Vagina (tissue), 2 donors: ENCODE data around the gene DOCK1. TPM values are rescaled to one million over a fixed set of nuclear protein-coding genes. Genes with fewer than 3 reads are reported as not detected.

Experiments used
- DNase-seq, 2 donors: peaks; one replicate each; pipeline ENCODE4 v3.0.0-alpha.2; 2017; ENCODE audit errors: extremely low spot score in 2 of 2
- H3K27ac ChIP-seq: fragments of 200-600 bp; sonication (generic); one replicate; pipeline ENCODE4 v1.5.1; 2019
- H3K27me3 ChIP-seq: fragments of 200-600 bp; sonication (generic); one replicate; pipeline ENCODE4 v1.5.1; 2019
- H3K36me3 ChIP-seq, 2 donors: fragments of 200-600 bp; sonication (generic); one replicate each; pipeline ENCODE4 v1.5.1; 2017 to 2019
- H3K4me1 ChIP-seq: fragments of 200-600 bp; sonication (generic); one replicate; pipeline ENCODE4 v1.5.1; 2019
- H3K4me3 ChIP-seq, 2 donors: fragments of 200-600 bp; sonication (generic); 1 replicate in 1 of 2; 2 replicates in 1 of 2; pipeline ENCODE4 v1.5.1; 2016 to 2019
- H3K9me3 ChIP-seq: fragments of 200-600 bp; sonication (generic); one replicate; pipeline ENCODE4 v1.5.1; 2019
- POLR2A ChIP-seq, 2 donors: fragments of 450-650 bp; IDR thresholded peaks; one replicate each; pipeline ENCODE4 v1.6.1; 2017; ENCODE audit warnings: antibody characterized with exemption in 2 of 2, mild to moderate bottlenecking in 2 of 2, moderate library complexity in 2 of 2
- POLR2AphosphoS5 ChIP-seq, 2 donors: sonication (generic); formaldehyde crosslinking; IDR thresholded peaks; one replicate each; pipeline ENCODE4 v1.9.0; 2017; ENCODE audit warnings: antibody characterized with exemption in 2 of 2, mild to moderate bottlenecking in 2 of 2, low read depth in 1 of 2; ENCODE audit not compliant: insufficient read depth in 1 of 2
- intact Hi-C: fragments of 100-400 bp; cut with DNase I; formaldehyde crosslinking; loops from one replicate; pipeline ENCODE4 v1.15.1; 2023
- total RNA-seq: library from RNA; depleted of rRNA; stranded (reverse); fragments of >200 nt; gene quantifications from one replicate; pipeline ENCODE4 v1.2.3, GENCODE V29; 2016
- TF ChIP-seq, protein P1 (sequence below), 3 experiments: fragments of 450-650 bp in 2 of 3; fragments of 200-600 bp in 1 of 3; sonication (generic) in 1 of 3; IDR thresholded peaks; one replicate each; pipeline ENCODE4 v1.5.1; 2017 to 2019; ENCODE audit warnings: antibody characterized with exemption in 3 of 3, mild to moderate bottlenecking in 2 of 3, moderate library complexity in 2 of 3

The DOCK1 gene
- total RNA-seq, 1 donor from 2014 or later = 64.6 TPM

GRCh38 chr10:127125331-127125730 is 220.1 kb downstream of the DOCK1 start:
- peaks cover 0 to 6% of the 10 kb centered on the region in 2 donors for H3K36me3 ChIP-seq
- H3K27me3 ChIP-seq = no peaks in the 10 kb centered on the region
- no peak for DNase-seq
- no peaks in the 10 kb centered on the region for H3K4me1 ChIP-seq
- TF ChIP-seq, protein P1, sequence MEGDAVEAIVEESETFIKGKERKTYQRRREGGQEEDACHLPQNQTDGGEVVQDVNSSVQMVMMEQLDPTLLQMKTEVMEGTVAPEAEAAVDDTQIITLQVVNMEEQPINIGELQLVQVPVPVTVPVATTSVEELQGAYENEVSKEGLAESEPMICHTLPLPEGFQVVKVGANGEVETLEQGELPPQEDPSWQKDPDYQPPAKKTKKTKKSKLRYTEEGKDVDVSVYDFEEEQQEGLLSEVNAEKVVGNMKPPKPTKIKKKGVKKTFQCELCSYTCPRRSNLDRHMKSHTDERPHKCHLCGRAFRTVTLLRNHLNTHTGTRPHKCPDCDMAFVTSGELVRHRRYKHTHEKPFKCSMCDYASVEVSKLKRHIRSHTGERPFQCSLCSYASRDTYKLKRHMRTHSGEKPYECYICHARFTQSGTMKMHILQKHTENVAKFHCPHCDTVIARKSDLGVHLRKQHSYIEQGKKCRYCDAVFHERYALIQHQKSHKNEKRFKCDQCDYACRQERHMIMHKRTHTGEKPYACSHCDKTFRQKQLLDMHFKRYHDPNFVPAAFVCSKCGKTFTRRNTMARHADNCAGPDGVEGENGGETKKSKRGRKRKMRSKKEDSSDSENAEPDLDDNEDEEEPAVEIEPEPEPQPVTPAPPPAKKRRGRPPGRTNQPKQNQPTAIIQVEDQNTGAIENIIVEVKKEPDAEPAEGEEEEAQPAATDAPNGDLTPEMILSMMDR (IDR thresholded peaks at IDR 0.05) = no peak
- TF ChIP-seq POLR2AphosphoS5 (IDR thresholded peaks at IDR 0.05; ENCODE audit: insufficient read depth in 1 of 2, low read depth in 1 of 2) = no peak
- no peak for TF ChIP-seq POLR2A (IDR thresholded peaks at IDR 0.05)
- H3K9me3 ChIP-seq = no peaks in the 10 kb centered on the region
- intact Hi-C loops = no loop called here
- no peak overlapping the region for H3K27ac ChIP-seq
- H3K4me3 ChIP-seq = no peak overlapping the region

DNA sequence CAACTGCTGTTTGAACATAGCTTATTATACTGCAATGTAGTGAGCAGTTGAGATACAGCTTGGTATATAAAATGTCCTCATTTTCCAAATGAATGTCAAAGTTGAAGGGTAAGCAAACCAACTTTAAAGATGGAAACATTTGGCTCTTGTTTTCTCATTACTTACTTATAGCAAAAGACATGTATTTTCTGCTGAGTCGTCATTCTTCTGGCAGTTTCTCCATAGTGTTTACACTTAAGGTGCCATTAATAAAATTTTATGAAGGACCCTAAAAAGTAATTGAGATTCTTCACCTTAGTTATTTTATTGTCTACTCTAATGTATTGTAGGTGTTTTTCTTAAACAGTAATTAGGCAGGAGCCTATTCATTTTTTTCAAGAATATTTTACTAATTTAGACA is 222.6 kb downstream of the DOCK1 start:
- Histone ChIP-seq H3K27me3 (no peaks in the 10 kb centered on the region), H3K36me3 (peaks cover 0 to 6% of the 10 kb centered on the region in 2 donors), H3K4me3 (no peak overlapping the region), H3K4me1 (no peaks in the 10 kb centered on the region), H3K27ac (no peak overlapping the region), H3K9me3 (no peaks in the 10 kb centered on the region)
- intact Hi-C loops = no loop called here
- TF ChIP-seq, protein P1 (IDR thresholded peaks at IDR 0.05) = no peak
- TF ChIP-seq POLR2A (IDR thresholded peaks at IDR 0.05) (no peak), POLR2AphosphoS5 (IDR thresholded peaks at IDR 0.05; ENCODE audit: insufficient read depth in 1 of 2, low read depth in 1 of 2) (no peak)
- no peak for DNase-seq

DNA sequence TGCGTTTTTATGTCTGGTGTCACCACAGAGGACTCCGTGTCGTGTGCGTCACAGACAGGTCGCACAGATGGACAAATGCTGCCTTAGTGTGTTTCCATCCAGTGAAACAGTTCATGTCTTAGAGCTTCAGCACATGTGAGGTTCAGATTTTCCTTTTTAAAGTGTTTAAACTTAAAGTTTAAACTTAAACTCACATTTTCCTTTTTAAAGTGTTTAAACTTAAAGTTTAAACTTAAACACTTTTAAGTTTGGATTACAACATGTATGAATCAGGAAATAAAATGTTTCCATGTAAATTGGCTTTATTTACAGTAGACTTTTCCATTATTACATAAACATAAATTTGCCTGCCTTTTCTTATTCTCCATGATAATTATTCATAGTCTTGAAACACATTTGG is 223.9 kb downstream of the DOCK1 start:
- Histone ChIP-seq H3K4me3 (no peak overlapping the region), H3K4me1 (no peaks in the 10 kb centered on the region), H3K27ac (no peak overlapping the region), H3K9me3 (no peaks in the 10 kb centered on the region), H3K36me3 (peaks cover 0 to 6% of the 10 kb centered on the region in 2 donors), H3K27me3 (no peaks in the 10 kb centered on the region)
- DNase-seq = no peak
- TF ChIP-seq, protein P1 (IDR thresholded peaks at IDR 0.05) = no peak
- TF ChIP-seq POLR2A (IDR thresholded peaks at IDR 0.05) = no peak
- TF ChIP-seq POLR2AphosphoS5 (IDR thresholded peaks at IDR 0.05; ENCODE audit: insufficient read depth in 1 of 2, low read depth in 1 of 2) = no peak
- intact Hi-C loops = no loop called here

GRCh38 chr10:127132451-127132850 is 227.2 kb downstream of the DOCK1 start:
- Histone ChIP-seq H3K27me3 (no peaks in the 10 kb centered on the region), H3K36me3 (peaks cover 0 to 6% of the 10 kb centered on the region in 2 donors), H3K4me3 (no peak overlapping the region), H3K4me1 (no peaks in the 10 kb centered on the region), H3K9me3 (no peaks in the 10 kb centered on the region), H3K27ac (no peak overlapping the region)
- DNase-seq = no peak
- intact Hi-C loops = no loop called here
- TF ChIP-seq POLR2AphosphoS5 (IDR thresholded peaks at IDR 0.05; ENCODE audit: insufficient read depth in 1 of 2, low read depth in 1 of 2) (no peak), POLR2A (IDR thresholded peaks at IDR 0.05) (no peak)
- TF ChIP-seq, protein P1 (IDR thresholded peaks at IDR 0.05) = no peak

DNA sequence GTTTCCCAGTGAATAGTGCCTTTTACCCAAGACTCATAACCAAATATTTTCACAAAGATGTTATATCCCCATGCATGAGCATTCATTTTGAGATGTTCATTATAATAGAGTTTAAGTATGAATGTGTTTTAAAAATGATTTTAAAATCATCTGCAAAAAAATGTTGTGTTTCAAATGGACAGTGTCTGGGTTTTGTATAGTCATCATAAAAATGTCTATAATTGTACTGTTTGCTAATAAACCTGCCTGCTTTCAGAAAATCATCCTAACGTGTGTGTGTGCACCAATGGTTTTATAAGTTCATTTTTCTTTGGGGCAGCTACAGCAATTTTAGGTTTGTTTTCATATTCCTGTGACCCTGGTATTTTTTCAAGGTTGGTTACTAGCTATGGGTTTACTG is 228.0 kb downstream of the DOCK1 start:
- Histone ChIP-seq H3K4me1 (no peaks in the 10 kb centered on the region), H3K27me3 (no peaks in the 10 kb centered on the region), H3K9me3 (no peaks in the 10 kb centered on the region), H3K4me3 (no peak overlapping the region), H3K36me3 (peaks cover 0 to 6% of the 10 kb centered on the region in 2 donors), H3K27ac (no peak overlapping the region)
- TF ChIP-seq, protein P1 (IDR thresholded peaks at IDR 0.05) = no peak
- no peak for TF ChIP-seq POLR2AphosphoS5 (IDR thresholded peaks at IDR 0.05; ENCODE audit: insufficient read depth in 1 of 2, low read depth in 1 of 2)
- TF ChIP-seq POLR2A (IDR thresholded peaks at IDR 0.05) = no peak
- no peak for DNase-seq
- intact Hi-C loops = no loop called here
